CD8-positive, alpha-beta memory T cell (primary cell): ENCODE measurements around the gene UBAP1. TPM values are rescaled to one million over a fixed set of nuclear protein-coding genes. Genes with fewer than 3 reads are reported as not detected.
"Not testable (repeated sequence)": the region's sequence is repeated elsewhere in the genome, so short reads cannot be mapped to it uniquely, and the experiment has no call there.

Experiments used
- CTCF ChIA-PET: fragments of 350-600 bp; sonication (Branson Sonifier 250); formaldehyde crosslinking; loops from one replicate; lab custom pipeline; 2021; ENCODE audit warnings: antibody characterized with exemption; lab: Charles Lee
- POLR2A ChIA-PET: fragments of 350-600 bp; sonication (Branson Sonifier 250); formaldehyde crosslinking; loops from one replicate; lab custom pipeline; 2021; ENCODE audit warnings: antibody characterized with exemption; lab: Charles Lee
- DNase-seq, 5 donors: peaks; one replicate each; pipeline versions ENCODE4 v3.0.0 to v3.0.0-alpha.2; 2020 to 2022; ENCODE audit warnings: mixed read lengths in 1 of 5
- H3K27ac ChIP-seq: one replicate; pipeline ENCODE4 v1.7.0; 2013; ENCODE audit warnings: low read depth, mild to moderate bottlenecking, low read length, moderate library complexity
- H3K27me3 ChIP-seq: 2 replicates; pipeline ENCODE4 v1.7.0; 2013; ENCODE audit warnings: low read length, mild to moderate bottlenecking; ENCODE audit not compliant: insufficient read depth, poor library complexity, severe bottlenecking
- H3K36me3 ChIP-seq: 2 replicates; pipeline ENCODE4 v1.7.0; 2013; ENCODE audit warnings: mild to moderate bottlenecking, low read length, moderate library complexity; ENCODE audit not compliant: insufficient read depth
- H3K4me1 ChIP-seq: 2 replicates; pipeline ENCODE4 v1.7.0; 2013; ENCODE audit warnings: mild to moderate bottlenecking, low read length, moderate library complexity; ENCODE audit not compliant: insufficient read depth
- H3K4me3 ChIP-seq: 2 replicates; pipeline ENCODE4 v1.7.0; 2013; ENCODE audit warnings: mild to moderate bottlenecking, low read length
- H3K9me3 ChIP-seq: 2 replicates; pipeline ENCODE4 v1.7.0; 2013; ENCODE audit warnings: mild to moderate bottlenecking, low read length
- H3K27ac Mint-ChIP-seq, 8 donors: one replicate each; pipeline ENCODE4 v1.8.0; 2020 to 2021; ENCODE audit warnings: mixed read lengths in 8 of 8, mild to moderate bottlenecking in 6 of 8, inconsistent platforms in 3 of 8, moderate library complexity in 3 of 8
- H3K27me3 Mint-ChIP-seq, 2 donors: one replicate each; pipeline ENCODE4 v1.8.0; 2020 to 2021; ENCODE audit warnings: mixed read lengths in 2 of 2, mild to moderate bottlenecking in 1 of 2, moderate library complexity in 1 of 2
- H3K36me3 Mint-ChIP-seq, 3 donors: one replicate each; pipeline ENCODE4 v1.8.0; 2020 to 2021; ENCODE audit warnings: mixed read lengths in 3 of 3, inconsistent platforms in 1 of 3, mild to moderate bottlenecking in 1 of 3
- H3K4me1 Mint-ChIP-seq, 3 donors: one replicate each; pipeline ENCODE4 v1.8.0; 2020 to 2021; ENCODE audit warnings: mixed read lengths in 3 of 3, inconsistent platforms in 1 of 3, mild to moderate bottlenecking in 1 of 3
- H3K4me3 Mint-ChIP-seq, 7 donors: one replicate each; pipeline ENCODE4 v1.8.0; 2020 to 2021; ENCODE audit warnings: mixed read lengths in 7 of 7, mild to moderate bottlenecking in 6 of 7, moderate library complexity in 4 of 7, inconsistent platforms in 2 of 7
- H3K9me3 Mint-ChIP-seq, 5 donors: one replicate each; pipeline ENCODE4 v1.8.0; 2020 to 2022; ENCODE audit warnings: mixed read lengths in 5 of 5, mild to moderate bottlenecking in 3 of 5, moderate library complexity in 2 of 5, inconsistent platforms in 1 of 5
- polyA plus RNA-seq: library from polyadenylated mRNA; unstranded; fragments of 300-500 nt; fragmentation: Illumina TruSeq; gene quantifications from one replicate; pipeline ENCODE4 v1.2.3, GENCODE V29; 2021
- total RNA-seq, 2 experiments: library from RNA; stranded (reverse); gene quantifications; one replicate each; pipeline ENCODE4 v1.2.3, GENCODE V29; 2021

The UBAP1 gene
- 10 to 100 TPM; 39.0 to 39.7 TPM for total RNA-seq
- polyA plus RNA-seq: 50.2 TPM

DNA sequence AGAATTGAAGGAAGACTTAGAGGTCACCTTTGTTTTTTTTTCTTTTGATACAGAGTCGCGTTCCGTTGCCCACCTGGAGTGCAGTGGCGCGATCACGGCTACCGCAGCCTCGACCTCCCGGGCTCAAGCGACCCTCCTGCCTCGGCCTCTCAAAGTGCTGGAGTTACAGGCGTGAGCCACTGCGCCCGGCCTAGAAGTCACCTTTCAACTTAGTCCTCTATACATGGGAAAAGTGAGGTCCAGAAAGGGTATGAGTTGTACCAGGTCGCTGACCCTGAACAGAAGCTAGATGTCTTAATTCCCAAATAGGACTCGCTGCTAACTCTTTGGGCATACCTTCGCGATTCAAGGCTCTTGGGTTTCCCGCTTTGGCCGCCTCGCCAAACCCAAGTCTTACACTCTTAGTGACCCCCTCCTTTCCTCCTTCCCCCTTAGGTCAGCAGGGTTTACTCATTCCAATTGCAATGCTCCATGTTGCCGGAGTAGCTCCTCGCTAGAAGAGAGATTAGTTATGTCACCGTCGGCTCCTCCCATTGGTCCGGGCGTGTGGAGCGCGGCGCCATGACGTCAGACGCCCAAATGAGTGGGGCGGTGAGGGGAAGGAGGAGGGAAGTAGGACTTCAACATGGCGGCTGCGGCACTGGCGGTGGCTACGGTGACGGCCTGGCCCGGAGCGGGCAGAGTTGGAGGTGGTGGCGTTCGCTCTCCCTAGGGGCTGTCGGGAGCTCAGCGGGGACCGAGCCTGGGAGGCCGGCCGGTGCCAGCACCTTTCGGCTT is at the start of gene UBAP1:
UBAP1 (plus strand) TSS at position 608 of the 777 bp plus-strand sequence. CDS start 41,872 bp downstream, outside the sequence.
- Histone ChIP-seq H3K4me3 (peak within 1 kb of the TSS; percentile 82), H3K27me3 (no peaks in the 10 kb centered on the region), H3K36me3 (no peaks in the 10 kb centered on the region), H3K9me3 (no peaks in the 10 kb centered on the region), H3K4me1 (peaks cover 13% of the 10 kb centered on the region), H3K27ac (peak within 1 kb of the TSS; percentile 97)
- H3K36me3 Mint-ChIP-seq: peaks cover 0 to 12% (median 0%) of the 10 kb centered on the region in 3 donors
- peak; percentile 91 to 97 (median 94) for DNase-seq
- H3K9me3 Mint-ChIP-seq: no peaks in the 10 kb centered on the region
- no peaks in the 10 kb centered on the region for H3K27me3 Mint-ChIP-seq
- POLR2A ChIA-PET: interaction anchor here (0.5 to 1.2 kb wide), 6 partner anchors 9 to 131 kb away, joined by 3 to 5 read pairs (median 4); partner anchors contain the start of genes DCAF12 and UBAP2
- H3K27ac Mint-ChIP-seq: peak within 1 kb of the TSS; percentile 82 to 100 (median 99)
- H3K4me3 Mint-ChIP-seq: peak within 1 kb of the TSS; percentile 88 to 100 (median 98)
- CTCF ChIA-PET: interaction anchor here (1.2 to 2.3 kb wide), 3 partner anchors 9 to 105 kb away, joined by 3 to 9 read pairs (median 4); no protein-coding TSS in a partner anchor
- peaks cover 19 to 36% (median 21%) of the 10 kb centered on the region in 3 donors for H3K4me1 Mint-ChIP-seq

DNA sequence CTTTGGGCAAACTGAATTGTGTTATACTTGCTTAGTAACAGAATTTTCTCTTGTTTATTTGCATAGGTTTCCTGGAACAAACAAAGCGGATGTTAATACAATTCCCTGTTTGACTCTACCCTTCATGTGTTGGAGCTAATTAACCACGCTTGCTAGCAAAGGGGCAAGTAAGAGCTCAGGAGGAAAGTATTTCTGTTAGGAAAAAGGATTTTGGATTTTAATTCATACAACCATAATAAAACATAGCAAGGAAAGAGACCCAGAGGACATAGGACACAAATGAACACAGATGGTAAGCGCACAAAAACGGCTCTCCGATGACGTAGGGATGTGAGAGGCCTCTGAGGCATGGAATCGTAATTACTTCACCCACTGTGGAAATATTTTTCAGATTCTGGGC is 47.3 kb upstream of the UBAP1 start:
- Mint-ChIP-seq H3K36me3 (peaks cover 0 to 2% (median 0%) of the 10 kb centered on the region in 3 donors), H3K27ac (no peak overlapping the region), H3K9me3 (no peaks in the 10 kb centered on the region), H3K4me3 (peak overlapping the region in 1 of 7 donors; percentile 20), H3K4me1 (peaks cover 4 to 8% (median 5%) of the 10 kb centered on the region in 3 donors), H3K27me3 (peaks cover 0 to 2% of the 10 kb centered on the region in 2 donors)
- H3K27me3 ChIP-seq: no peaks in the 10 kb centered on the region
- peaks cover 5% of the 10 kb centered on the region for H3K4me1 ChIP-seq
- no peak for DNase-seq
- ChIA-PET POLR2A (no interaction called here), CTCF (no interaction called here)
- H3K36me3 ChIP-seq: no peaks in the 10 kb centered on the region
- H3K9me3 ChIP-seq: no peaks in the 10 kb centered on the region
- H3K27ac ChIP-seq: no peak overlapping the region
- H3K4me3 ChIP-seq: no peak overlapping the region

DNA sequence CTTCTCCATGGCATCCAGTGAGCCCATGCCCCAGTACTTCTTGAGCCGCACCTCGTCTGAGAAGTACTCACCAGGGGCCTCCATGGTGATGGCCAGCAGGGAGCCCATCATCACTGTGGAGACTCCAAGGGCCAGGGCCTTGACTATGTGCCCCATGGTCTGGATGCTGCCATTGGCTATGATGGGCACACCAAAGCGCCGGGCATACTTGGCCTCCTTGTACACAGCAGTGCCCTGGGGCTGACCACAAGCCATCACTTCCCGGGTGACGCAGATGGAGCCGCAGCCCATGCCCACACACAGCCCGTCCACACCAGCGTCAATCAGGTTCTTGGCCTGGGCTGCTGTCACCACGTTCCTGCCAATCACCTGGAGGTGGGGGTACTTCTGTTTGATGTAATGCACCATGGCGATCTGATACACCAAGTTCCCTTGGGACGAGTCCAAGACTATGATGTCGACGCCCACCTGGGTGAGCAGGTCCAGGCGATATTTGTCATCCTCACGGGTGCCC is 45.4 kb upstream of the UBAP1 start:
- Histone ChIP-seq H3K4me1 (no peaks in the 10 kb centered on the region), H3K4me3 (no peak overlapping the region), H3K27ac (no peak overlapping the region), H3K27me3 (no peaks in the 10 kb centered on the region), H3K36me3 (no peaks in the 10 kb centered on the region), H3K9me3 (no peaks in the 10 kb centered on the region)
- Mint-ChIP-seq H3K27me3 (peaks cover 0 to 2% of the 10 kb centered on the region in 2 donors), H3K4me1 (no peaks in the 10 kb centered on the region), H3K36me3 (no peaks in the 10 kb centered on the region), H3K9me3 (no peaks in the 10 kb centered on the region), H3K4me3 (no peak overlapping the region), H3K27ac (no peak overlapping the region)
- CTCF ChIA-PET: no interaction called here
- POLR2A ChIA-PET: no interaction called here
- no peak for DNase-seq

DNA sequence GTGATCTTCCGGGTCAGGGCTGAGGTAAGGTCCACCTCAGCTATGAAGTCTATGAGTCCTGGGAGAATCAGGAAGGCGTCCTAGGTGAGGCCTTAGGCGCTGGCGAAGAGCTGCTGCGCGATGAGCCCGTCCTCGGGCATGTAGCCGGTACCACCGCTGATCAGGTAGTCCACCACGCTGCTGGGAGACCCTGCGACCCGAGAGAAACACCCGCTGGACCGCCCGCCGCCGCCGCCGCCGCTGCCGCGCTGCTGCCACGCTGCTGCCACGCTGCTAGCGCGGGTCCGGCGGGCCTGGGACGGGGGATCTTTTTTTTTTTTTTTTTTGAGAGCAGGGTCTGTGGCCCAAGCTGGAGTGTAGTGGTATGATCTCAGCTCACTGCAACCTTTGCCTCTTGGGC is 44.3 kb upstream of the UBAP1 start:
- Mint-ChIP-seq H3K9me3 (no peaks in the 10 kb centered on the region), H3K27me3 (peaks cover 0 to 2% of the 10 kb centered on the region in 2 donors), H3K27ac (no peak overlapping the region), H3K4me3 (no peak overlapping the region), H3K4me1 (peaks cover 3 to 5% (median 4%) of the 10 kb centered on the region in 3 donors), H3K36me3 (no peaks in the 10 kb centered on the region)
- Histone ChIP-seq H3K9me3 (no peaks in the 10 kb centered on the region), H3K27me3 (no peaks in the 10 kb centered on the region), H3K27ac (no peak overlapping the region), H3K4me1 (no peaks in the 10 kb centered on the region), H3K4me3 (no peak overlapping the region), H3K36me3 (no peaks in the 10 kb centered on the region)
- CTCF ChIA-PET: no interaction called here
- POLR2A ChIA-PET: no interaction called here
- no peak for DNase-seq

DNA sequence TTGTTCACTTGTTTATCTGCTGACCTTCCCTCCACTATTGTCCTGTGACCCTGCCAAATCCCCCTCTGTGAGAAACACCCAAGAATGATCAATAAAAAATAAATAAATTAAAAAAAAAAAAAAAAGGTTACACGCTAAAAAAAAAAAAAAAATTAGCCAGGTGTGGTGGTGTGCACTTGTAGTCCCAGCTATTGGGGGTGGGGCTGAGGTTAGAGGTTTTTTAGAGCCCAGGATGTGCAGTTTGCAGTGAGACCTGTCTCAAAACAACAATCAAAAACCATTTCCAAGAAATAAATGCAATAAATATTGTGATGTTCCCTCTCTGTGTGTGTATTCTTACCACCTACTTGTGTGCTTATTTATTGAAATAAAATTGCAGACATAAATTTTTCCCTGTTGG is 40.2 kb upstream of the UBAP1 start:
- H3K4me3 Mint-ChIP-seq, H3K9me3 Mint-ChIP-seq, H3K27me3 Mint-ChIP-seq, H3K4me1 ChIP-seq, DNase-seq, H3K9me3 ChIP-seq, H3K4me1 Mint-ChIP-seq, H3K27ac ChIP-seq, H3K36me3 ChIP-seq, H3K27me3 ChIP-seq, H3K36me3 Mint-ChIP-seq, CTCF ChIA-PET, H3K4me3 ChIP-seq: not testable (repeated sequence)
- H3K27ac Mint-ChIP-seq: peak overlapping the region in 2 of 8 donors; percentile 35 to 73
- POLR2A ChIA-PET: interaction anchor here (0.6 kb wide), 1 partner anchor 19 kb away, joined by 5 read pairs; no protein-coding TSS in a partner anchor

DNA sequence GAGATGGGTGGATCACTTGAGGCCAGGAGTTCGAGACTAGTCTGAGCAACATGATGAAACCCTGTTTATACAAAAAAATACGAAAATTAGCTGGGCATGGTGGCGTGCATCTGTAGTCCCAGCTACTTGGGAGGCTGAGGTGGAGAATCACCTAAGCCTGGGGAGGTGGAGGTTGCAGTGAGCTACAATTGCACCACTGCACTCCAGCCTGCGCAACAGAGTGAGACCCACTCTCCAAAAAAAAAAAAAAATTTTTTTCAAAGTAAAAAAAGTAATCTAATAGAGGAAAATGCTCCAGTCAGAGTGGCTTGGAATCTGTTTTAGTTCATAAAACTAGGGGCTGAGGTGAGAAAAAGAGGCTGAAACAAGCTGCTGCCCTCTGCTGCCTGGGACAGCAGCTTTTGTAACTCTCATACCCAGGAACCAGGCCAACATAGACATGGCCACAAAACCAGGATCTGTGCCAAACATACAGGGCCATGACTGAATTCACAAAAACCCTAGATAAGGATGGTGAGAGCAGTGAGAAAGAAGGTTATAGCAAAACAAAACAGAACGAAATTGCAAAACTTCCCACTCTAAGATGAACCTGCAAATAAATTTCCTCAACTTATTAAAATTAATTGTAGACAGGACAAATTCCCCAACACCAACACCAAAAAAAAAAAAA is 39.2 kb upstream of the UBAP1 start:
- POLR2A ChIA-PET: interaction anchor here (0.5 to 0.7 kb wide), 2 partner anchors 39 to 47 kb away, joined by 3 to 5 read pairs; partner anchors contain the start of gene UBAP1
- Histone ChIP-seq H3K9me3 (no peaks in the 10 kb centered on the region), H3K27me3 (no peaks in the 10 kb centered on the region), H3K27ac (no peak overlapping the region), H3K36me3 (no peaks in the 10 kb centered on the region), H3K4me3 (no peak overlapping the region), H3K4me1 (no peaks in the 10 kb centered on the region)
- DNase-seq: no peak
- Mint-ChIP-seq H3K36me3 (no peaks in the 10 kb centered on the region), H3K4me3 (no peak overlapping the region), H3K4me1 (peaks cover 3 to 8% (median 5%) of the 10 kb centered on the region in 3 donors), H3K9me3 (no peaks in the 10 kb centered on the region), H3K27me3 (no peaks in the 10 kb centered on the region), H3K27ac (no peak overlapping the region)
- CTCF ChIA-PET: no interaction called here

DNA sequence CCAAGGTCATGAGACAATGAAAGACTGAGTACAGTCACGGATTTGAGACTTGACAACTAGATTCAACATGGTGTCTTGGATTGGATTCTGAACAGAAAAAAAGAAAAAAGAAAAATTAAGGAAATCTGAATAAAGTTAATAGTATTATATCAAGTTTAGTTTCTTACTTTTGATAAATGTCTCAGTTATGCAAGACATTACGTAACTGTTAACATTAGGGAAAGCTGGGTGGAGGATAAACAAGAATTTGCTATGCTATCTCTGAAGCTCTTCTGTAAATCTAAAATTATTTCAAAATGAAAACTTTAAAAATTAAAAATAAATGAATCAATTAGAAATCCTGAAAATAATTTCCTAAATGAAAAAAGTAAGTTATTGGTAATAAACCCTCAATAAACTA is 38.0 kb upstream of the UBAP1 start:
- no peaks in the 10 kb centered on the region for H3K9me3 Mint-ChIP-seq
- Histone ChIP-seq H3K9me3 (no peaks in the 10 kb centered on the region), H3K27ac (no peak overlapping the region), H3K27me3 (no peaks in the 10 kb centered on the region), H3K4me1 (no peaks in the 10 kb centered on the region), H3K36me3 (no peaks in the 10 kb centered on the region), H3K4me3 (no peak overlapping the region)
- CTCF ChIA-PET: no interaction called here
- POLR2A ChIA-PET: interaction anchor here (0.6 kb wide), 1 partner anchor 30 kb away, joined by 7 read pairs; no protein-coding TSS in a partner anchor
- peaks cover 3 to 8% (median 5%) of the 10 kb centered on the region in 3 donors for H3K4me1 Mint-ChIP-seq
- no peaks in the 10 kb centered on the region for H3K27me3 Mint-ChIP-seq
- no peaks in the 10 kb centered on the region for H3K36me3 Mint-ChIP-seq
- H3K27ac Mint-ChIP-seq: no peak overlapping the region
- no peak for DNase-seq
- no peak overlapping the region for H3K4me3 Mint-ChIP-seq

DNA sequence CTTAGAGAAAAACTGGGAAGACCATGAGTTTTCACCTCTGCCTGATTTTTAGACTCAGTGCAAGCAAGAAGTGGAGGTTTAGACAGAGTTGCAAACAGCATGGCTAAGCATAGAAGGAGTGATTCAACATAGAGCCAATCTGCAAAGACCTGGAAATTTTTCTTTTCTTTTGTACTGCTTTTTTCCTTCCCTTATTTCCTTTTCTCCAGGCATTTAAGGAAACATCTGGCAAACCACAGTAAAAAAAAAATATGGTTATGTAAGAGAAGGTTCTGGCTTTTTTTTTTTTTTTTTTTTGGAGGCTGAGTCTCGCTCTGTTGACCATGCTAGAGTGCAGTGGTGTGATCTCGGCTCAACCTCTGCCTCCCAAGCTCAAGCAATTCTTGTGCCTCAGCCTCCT is 35.7 kb upstream of the UBAP1 start:
- Mint-ChIP-seq H3K9me3 (no peaks in the 10 kb centered on the region), H3K27ac (no peak overlapping the region), H3K4me3 (no peak overlapping the region), H3K36me3 (no peaks in the 10 kb centered on the region), H3K27me3 (no peaks in the 10 kb centered on the region), H3K4me1 (peaks cover 3 to 8% (median 5%) of the 10 kb centered on the region in 3 donors)
- no peak for DNase-seq
- POLR2A ChIA-PET: no interaction called here
- Histone ChIP-seq H3K9me3 (no peaks in the 10 kb centered on the region), H3K27me3 (no peaks in the 10 kb centered on the region), H3K4me1 (no peaks in the 10 kb centered on the region), H3K36me3 (no peaks in the 10 kb centered on the region), H3K27ac (no peak overlapping the region), H3K4me3 (no peak overlapping the region)
- CTCF ChIA-PET: no interaction called here
